SU-DHL-6 (cell line): ENCODE data around the gene MDN1.

Source experiments
- EZH2phosphoT487 ChIP-seq: fragments of 200-600 bp; sonication (generic), shearing (Covaris generic); conservative IDR thresholded peaks from 2 replicates; pipeline ENCODE4 v1.6.1; 2018; ENCODE audit warnings: mild to moderate bottlenecking, antibody characterized with exemption, low read length, moderate library complexity, mixed read lengths
- TF ChIP-seq, protein P1 (sequence below): fragments of 200-600 bp; sonication (generic); IDR thresholded peaks from one replicate; pipeline ENCODE4 v1.5.1; 2017; ENCODE audit warnings: antibody characterized with exemption, mild to moderate bottlenecking, low read length, moderate library complexity; ENCODE audit not compliant: insufficient read depth, poor library complexity, severe bottlenecking

DNA sequence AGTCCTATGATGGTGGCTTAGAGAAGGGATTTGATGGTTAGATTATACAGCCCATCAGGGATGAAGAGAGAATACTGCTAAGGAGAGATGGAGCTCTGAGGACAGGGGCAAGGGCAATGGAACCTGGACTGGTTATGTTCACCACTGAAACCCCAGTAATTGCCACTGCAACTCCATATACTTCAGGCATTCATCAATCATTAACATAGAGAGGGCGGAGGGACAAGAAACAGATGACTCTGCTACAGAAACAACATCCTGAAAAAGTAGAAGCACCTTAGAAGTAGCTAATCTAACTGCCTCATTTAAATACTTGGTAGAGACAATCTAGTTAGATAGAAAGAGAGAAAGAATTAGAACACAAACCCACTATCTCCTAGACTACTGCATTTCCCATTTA is 89.8 kb downstream of the MDN1 start:
- TF ChIP-seq, protein P1, sequence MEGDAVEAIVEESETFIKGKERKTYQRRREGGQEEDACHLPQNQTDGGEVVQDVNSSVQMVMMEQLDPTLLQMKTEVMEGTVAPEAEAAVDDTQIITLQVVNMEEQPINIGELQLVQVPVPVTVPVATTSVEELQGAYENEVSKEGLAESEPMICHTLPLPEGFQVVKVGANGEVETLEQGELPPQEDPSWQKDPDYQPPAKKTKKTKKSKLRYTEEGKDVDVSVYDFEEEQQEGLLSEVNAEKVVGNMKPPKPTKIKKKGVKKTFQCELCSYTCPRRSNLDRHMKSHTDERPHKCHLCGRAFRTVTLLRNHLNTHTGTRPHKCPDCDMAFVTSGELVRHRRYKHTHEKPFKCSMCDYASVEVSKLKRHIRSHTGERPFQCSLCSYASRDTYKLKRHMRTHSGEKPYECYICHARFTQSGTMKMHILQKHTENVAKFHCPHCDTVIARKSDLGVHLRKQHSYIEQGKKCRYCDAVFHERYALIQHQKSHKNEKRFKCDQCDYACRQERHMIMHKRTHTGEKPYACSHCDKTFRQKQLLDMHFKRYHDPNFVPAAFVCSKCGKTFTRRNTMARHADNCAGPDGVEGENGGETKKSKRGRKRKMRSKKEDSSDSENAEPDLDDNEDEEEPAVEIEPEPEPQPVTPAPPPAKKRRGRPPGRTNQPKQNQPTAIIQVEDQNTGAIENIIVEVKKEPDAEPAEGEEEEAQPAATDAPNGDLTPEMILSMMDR, result no peak
- no peak for TF ChIP-seq EZH2phosphoT487
